ENCODE measurements around the gene BEST4.
A peak's percentile ranks its signal among the peaks of the same experiment; 100 is the strongest.

Gene BEST4

GRCh38 chr1:44788120-44788860, at the start of gene BEST4:
BEST4 (minus strand) TSS chr1:44788170; CDS start chr1:44787705, 465 bp downstream.
- TF ChIP-seq EZH2 (IDR thresholded peaks at IDR 0.05; ENCODE audit: borderline replicate concordance, low read length) = no peak
- TF ChIP-seq CTCF (IDR thresholded peaks at IDR 0.05; ENCODE audit: low read length) = no peak
- Histone ChIP-seq H3K79me2 (ENCODE audit: insufficient read depth, low read length) (no peaks in the 10 kb centered on the region), H3K27me3 (ENCODE audit: insufficient read depth, low read length) (no peaks in the 10 kb centered on the region), H3K4me3 (ENCODE audit: low read depth, low read length, poor library complexity, severe bottlenecking) (no peak within 1 kb of the TSS), H3K4me1 (ENCODE audit: insufficient read depth, low read length, severe bottlenecking) (peaks cover 34% of the 10 kb centered on the region), H3K36me3 (ENCODE audit: insufficient read depth, low read length) (no peaks in the 10 kb centered on the region), H3K9ac (ENCODE audit: low read length) (no peak within 1 kb of the TSS), H3K27ac (ENCODE audit: low read depth, low read length, poor library complexity, severe bottlenecking) (no peak within 1 kb of the TSS), H2AFZ (ENCODE audit: low read length) (no peak within 1 kb of the TSS), H3K4me2 (ENCODE audit: low read length) (no peak within 1 kb of the TSS), H3K9me2 (ENCODE audit: low read depth, low read length) (no peaks in the 10 kb centered on the region), H4K20me1 (ENCODE audit: insufficient read depth, low read length) (no peaks in the 10 kb centered on the region), H3F3A (ENCODE audit: insufficient read depth, low read length) (no peaks in the 10 kb centered on the region), H3K9me3 (ENCODE audit: low read length) (no peaks in the 10 kb centered on the region)

DNA sequence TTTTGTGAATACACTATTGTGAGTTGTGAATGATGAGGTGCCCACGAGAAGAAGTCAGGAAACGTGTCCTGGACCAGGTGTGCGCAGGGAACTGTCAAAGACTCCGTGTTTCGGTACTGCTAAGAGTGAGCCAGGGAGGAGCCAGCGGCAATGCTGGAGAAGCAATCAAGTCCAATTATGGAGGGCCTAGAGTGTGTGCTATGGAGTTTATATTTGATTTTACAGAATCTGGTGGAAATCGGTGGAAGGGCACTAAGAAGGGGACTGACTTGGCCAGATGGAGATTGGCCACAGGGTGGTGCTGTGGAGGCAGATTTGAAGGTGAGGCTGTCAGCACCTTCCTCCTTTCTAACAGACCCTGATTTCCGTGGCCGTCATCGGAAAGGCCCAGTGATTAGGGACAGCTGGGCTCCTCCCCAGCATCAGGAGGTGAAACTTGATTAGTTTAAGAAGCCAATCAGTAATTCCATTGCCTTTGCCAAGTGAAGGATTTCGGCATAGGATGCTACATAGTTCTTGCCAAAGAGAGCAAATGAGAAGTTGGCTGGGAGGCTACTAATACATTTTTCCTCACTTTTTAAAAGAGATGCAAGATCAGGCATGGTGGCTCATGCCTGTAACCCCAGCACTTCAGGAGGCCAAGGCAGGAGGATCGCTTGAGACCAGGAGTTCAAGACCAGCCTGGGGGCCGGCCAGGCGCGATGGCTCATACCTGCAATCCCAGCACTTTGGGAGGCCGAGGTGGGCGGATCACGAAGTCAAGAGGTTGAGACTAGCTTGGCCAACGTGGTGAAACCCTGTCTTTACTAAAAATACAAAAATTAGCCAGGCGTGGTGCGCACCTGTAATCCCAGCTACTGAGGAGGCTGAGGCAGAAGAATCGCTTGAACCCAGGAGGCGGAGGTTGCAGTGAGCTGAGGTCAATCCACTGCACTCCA, 48.0 kb upstream of the BEST4 start:
- H3K4me2 ChIP-seq (ENCODE audit: low read length) = peak overlapping the region; percentile 45; the same call in 1 of the 2 replicates
- H3K4me3 ChIP-seq (ENCODE audit: low read depth, low read length, poor library complexity, severe bottlenecking) = no peak overlapping the region
- H4K20me1 ChIP-seq (ENCODE audit: insufficient read depth, low read length) = no peaks in the 10 kb centered on the region
- TF ChIP-seq EZH2 (IDR thresholded peaks at IDR 0.05; ENCODE audit: borderline replicate concordance, low read length) (no peak), CTCF (IDR thresholded peaks at IDR 0.05; ENCODE audit: low read length) (peak; percentile 92)
- H3F3A ChIP-seq (ENCODE audit: insufficient read depth, low read length) = no peaks in the 10 kb centered on the region
- H3K9me2 ChIP-seq (ENCODE audit: low read depth, low read length) = no peaks in the 10 kb centered on the region
- peak overlapping the region; percentile 64; the same call in 1 of the 2 replicates for H2AFZ ChIP-seq (ENCODE audit: low read length)
- no peaks in the 10 kb centered on the region for H3K9me3 ChIP-seq (ENCODE audit: low read length)
- no peaks in the 10 kb centered on the region for H3K36me3 ChIP-seq (ENCODE audit: insufficient read depth, low read length)
- H3K27ac ChIP-seq (ENCODE audit: low read depth, low read length, poor library complexity, severe bottlenecking) = no peak overlapping the region
- no peaks in the 10 kb centered on the region for H3K27me3 ChIP-seq (ENCODE audit: insufficient read depth, low read length)
- no peaks in the 10 kb centered on the region for H3K79me2 ChIP-seq (ENCODE audit: insufficient read depth, low read length)
- peaks cover 7% of the 10 kb centered on the region for H3K4me1 ChIP-seq (ENCODE audit: insufficient read depth, low read length, severe bottlenecking)
- H3K9ac ChIP-seq (ENCODE audit: low read length) = peak overlapping the region; percentile 19; the same call in 1 of the 2 replicates

DNA sequence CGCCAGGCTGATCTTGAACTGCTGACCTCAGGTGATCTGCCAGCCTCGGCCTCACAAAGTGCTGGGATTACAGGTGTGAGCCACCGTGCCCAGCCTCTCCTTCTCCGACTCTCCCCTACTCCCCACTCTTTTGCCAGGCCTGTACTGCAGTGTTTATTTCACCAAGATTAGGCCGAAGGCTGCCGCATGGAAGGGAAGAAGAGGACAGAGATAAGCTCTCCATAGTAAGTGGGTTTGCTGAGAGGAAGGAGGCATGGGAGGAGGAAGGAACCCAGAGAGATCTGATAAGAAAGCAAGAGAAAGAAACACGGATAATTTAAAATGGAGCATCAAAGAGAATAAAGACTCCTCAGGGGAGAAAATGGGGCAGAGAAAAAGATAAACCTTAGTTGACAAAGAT, 46.4 kb upstream of the BEST4 start:
- H3K4me2 ChIP-seq (ENCODE audit: low read length) = no peak overlapping the region
- H4K20me1 ChIP-seq (ENCODE audit: insufficient read depth, low read length) = no peaks in the 10 kb centered on the region
- H3K9ac ChIP-seq (ENCODE audit: low read length) = no peak overlapping the region
- H3K9me2 ChIP-seq (ENCODE audit: low read depth, low read length) = no peaks in the 10 kb centered on the region
- no peaks in the 10 kb centered on the region; the same call in 1 of the 2 replicates for H3K36me3 ChIP-seq (ENCODE audit: insufficient read depth, low read length)
- no peaks in the 10 kb centered on the region for H3F3A ChIP-seq (ENCODE audit: insufficient read depth, low read length)
- no peaks in the 10 kb centered on the region for H3K27me3 ChIP-seq (ENCODE audit: insufficient read depth, low read length)
- no peak overlapping the region for H3K27ac ChIP-seq (ENCODE audit: low read depth, low read length, poor library complexity, severe bottlenecking)
- no peak overlapping the region for H3K4me3 ChIP-seq (ENCODE audit: low read depth, low read length, poor library complexity, severe bottlenecking)
- H3K9me3 ChIP-seq (ENCODE audit: low read length) = no peaks in the 10 kb centered on the region
- H3K4me1 ChIP-seq (ENCODE audit: insufficient read depth, low read length, severe bottlenecking) = peaks cover 7% of the 10 kb centered on the region
- H2AFZ ChIP-seq (ENCODE audit: low read length) = no peak overlapping the region
- TF ChIP-seq EZH2 (IDR thresholded peaks at IDR 0.05; ENCODE audit: borderline replicate concordance, low read length) (no peak), CTCF (IDR thresholded peaks at IDR 0.05; ENCODE audit: low read length) (no peak)
- H3K79me2 ChIP-seq (ENCODE audit: insufficient read depth, low read length) = no peaks in the 10 kb centered on the region

Measured in OCI-LY1 (cell line).